Parathyroid adenoma (tissue), 2 donors: ENCODE results near the gene SRP14.

Source experiments
- H2AFZ ChIP-seq: fragments of 300-600 bp; sonication (generic); one replicate; pipeline ENCODE4 v1.7.0; 2017; ENCODE audit warnings: antibody characterized with exemption, mild to moderate bottlenecking
- H3K27ac ChIP-seq: fragments of 300-600 bp; sonication (generic); one replicate; pipeline ENCODE4 v1.7.0; 2017
- H3K27me3 ChIP-seq: fragments of 300-600 bp; sonication (generic); one replicate; pipeline ENCODE4 v1.7.0; 2017; ENCODE audit warnings: low read length; ENCODE audit not compliant: control insufficient read depth, insufficient read depth
- H3K36me3 ChIP-seq: fragments of 300-600 bp; sonication (generic); one replicate; pipeline ENCODE4 v1.7.0; 2017; ENCODE audit warnings: low read length; ENCODE audit not compliant: control insufficient read depth, insufficient read depth
- H3K4me1 ChIP-seq: fragments of 300-600 bp; sonication (generic); one replicate; pipeline ENCODE4 v1.7.0; 2017; ENCODE audit warnings: control low read depth
- H3K4me2 ChIP-seq: fragments of 300-600 bp; sonication (generic); one replicate; pipeline ENCODE4 v1.7.0; 2017; ENCODE audit warnings: low read length
- H3K4me3 ChIP-seq: fragments of 300-600 bp; sonication (generic); one replicate; pipeline ENCODE4 v1.7.0; 2017; ENCODE audit warnings: low read depth, low read length
- H3K79me2 ChIP-seq: fragments of 300-600 bp; sonication (generic); one replicate; pipeline ENCODE4 v1.7.0; 2017; ENCODE audit warnings: control low read depth
- H3K9ac ChIP-seq: fragments of 300-600 bp; sonication (generic); one replicate; pipeline ENCODE4 v1.7.0; 2017; ENCODE audit warnings: mild to moderate bottlenecking
- H3K9me3 ChIP-seq: fragments of 300-600 bp; sonication (generic); one replicate; pipeline ENCODE4 v1.7.0; 2017; ENCODE audit warnings: low read length; ENCODE audit not compliant: control insufficient read depth
- TF ChIP-seq, protein P1 (sequence below): fragments of 300-600 bp; sonication (generic); IDR thresholded peaks from one replicate; pipeline ENCODE4 v1.7.0; 2017; ENCODE audit warnings: antibody characterized with exemption, mild to moderate bottlenecking
- donor health status: primary hyperparathyroidism.

Gene SRP14

DNA sequence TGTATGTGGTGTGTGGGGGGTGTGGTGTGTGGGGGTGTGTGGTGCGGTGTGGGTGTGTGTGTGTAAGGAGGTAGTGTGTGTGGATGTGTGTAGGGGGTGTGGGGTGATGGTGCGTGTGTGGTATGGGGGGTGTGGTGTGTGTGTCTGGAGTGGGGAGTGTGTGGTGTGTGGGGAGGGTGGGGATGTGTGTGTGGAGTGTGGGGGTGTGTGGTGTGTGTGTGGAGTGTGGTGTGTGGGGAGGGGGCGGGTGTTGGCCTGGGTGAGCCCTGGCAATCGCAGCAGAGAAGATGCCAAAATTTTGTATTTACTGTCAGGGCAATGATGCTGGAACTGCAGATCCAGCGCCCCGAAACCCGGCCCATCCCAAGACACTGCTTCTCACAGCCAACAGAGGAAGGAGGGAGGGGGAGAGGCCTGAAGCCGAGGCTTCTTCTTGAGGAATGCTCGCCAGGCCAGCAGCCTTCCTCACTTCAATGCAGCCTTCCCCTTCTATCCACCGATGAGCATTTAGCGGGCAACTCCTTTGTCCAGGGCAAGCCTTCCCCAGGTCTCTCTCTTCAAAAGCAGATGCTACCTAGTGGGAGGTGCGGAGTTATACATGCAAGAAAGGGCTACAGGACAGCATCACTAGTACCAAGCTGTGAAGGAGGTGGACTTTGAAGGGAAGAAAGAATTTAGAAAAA lies 11.9 kb upstream of the SRP14 start:
- Histone ChIP-seq H3K4me1 (peaks cover 2% of the 10 kb centered on the region), H3K9ac (no peak overlapping the region), H2AFZ (no peak overlapping the region), H3K27me3 (no peaks in the 10 kb centered on the region), H3K9me3 (no peaks in the 10 kb centered on the region), H3K4me3 (no peak overlapping the region), H3K36me3 (no peaks in the 10 kb centered on the region), H3K79me2 (no peaks in the 10 kb centered on the region), H3K27ac (no peak overlapping the region), H3K4me2 (no peak overlapping the region)
- TF ChIP-seq, protein P1, sequence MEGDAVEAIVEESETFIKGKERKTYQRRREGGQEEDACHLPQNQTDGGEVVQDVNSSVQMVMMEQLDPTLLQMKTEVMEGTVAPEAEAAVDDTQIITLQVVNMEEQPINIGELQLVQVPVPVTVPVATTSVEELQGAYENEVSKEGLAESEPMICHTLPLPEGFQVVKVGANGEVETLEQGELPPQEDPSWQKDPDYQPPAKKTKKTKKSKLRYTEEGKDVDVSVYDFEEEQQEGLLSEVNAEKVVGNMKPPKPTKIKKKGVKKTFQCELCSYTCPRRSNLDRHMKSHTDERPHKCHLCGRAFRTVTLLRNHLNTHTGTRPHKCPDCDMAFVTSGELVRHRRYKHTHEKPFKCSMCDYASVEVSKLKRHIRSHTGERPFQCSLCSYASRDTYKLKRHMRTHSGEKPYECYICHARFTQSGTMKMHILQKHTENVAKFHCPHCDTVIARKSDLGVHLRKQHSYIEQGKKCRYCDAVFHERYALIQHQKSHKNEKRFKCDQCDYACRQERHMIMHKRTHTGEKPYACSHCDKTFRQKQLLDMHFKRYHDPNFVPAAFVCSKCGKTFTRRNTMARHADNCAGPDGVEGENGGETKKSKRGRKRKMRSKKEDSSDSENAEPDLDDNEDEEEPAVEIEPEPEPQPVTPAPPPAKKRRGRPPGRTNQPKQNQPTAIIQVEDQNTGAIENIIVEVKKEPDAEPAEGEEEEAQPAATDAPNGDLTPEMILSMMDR = no peak

DNA sequence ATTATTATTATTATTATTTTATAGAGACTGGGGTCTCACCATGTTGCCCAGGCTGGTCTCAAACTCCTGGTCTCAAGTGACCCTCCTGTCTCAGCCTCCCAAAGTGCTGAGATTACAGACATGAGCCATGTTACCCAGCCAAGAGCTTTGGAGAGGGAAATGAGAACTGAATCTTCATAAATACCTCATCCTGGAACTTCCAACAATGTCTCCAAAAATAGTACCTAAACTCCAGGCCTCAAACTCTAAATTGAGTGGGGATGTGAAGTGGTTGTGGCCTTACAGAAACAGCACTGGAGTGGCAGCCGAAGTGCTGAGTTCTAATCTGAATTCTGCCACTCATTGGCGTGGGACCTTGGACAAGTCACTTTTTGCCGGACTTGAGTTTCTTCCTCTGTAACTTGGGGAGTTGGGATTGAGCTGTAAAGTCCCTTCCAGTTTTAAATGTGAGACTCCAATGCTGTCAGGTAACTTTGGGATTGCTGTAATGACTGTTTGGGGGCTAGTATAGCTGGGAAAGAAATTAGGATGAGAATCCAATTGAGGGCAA lies 10.0 kb upstream of the SRP14 start:
- Histone ChIP-seq H3K4me3 (no peak overlapping the region), H3K27me3 (no peaks in the 10 kb centered on the region), H2AFZ (no peak overlapping the region), H3K4me2 (no peak overlapping the region), H3K27ac (no peak overlapping the region), H3K79me2 (no peaks in the 10 kb centered on the region), H3K4me1 (no peaks in the 10 kb centered on the region), H3K36me3 (no peaks in the 10 kb centered on the region), H3K9ac (no peak overlapping the region), H3K9me3 (no peaks in the 10 kb centered on the region)
- TF ChIP-seq, protein P1 = no peak

DNA sequence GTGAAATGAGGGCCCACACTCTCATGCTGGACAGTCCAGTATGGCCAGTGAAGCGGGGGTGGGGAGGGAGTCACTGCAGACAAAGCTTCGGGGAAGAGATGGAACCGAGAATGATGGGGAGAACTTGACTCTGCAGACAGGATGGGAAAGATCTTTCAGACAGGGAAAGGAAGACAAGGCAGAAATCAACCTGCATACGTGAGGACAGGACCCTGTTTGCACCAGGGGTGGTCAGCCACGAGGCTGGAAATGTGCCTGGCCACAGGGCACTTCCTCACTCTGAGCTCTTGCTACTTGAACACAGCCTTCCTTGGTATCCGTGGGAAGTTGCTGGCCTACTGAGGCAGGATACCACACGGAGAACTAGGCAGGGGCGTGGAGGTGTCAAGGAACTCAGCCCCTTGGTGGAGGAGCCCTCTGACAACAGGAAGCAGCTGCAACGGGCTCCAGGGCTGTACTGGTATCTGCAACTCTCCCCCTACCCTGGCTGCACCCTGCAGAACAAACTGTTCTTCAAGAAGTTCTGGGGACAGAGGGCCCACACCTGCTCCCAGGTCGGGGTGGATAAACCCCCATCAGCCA lies 9.3 kb upstream of the SRP14 start:
- no peak overlapping the region for H3K4me3 ChIP-seq
- H3K36me3 ChIP-seq = no peaks in the 10 kb centered on the region
- H2AFZ ChIP-seq = no peak overlapping the region
- no peaks in the 10 kb centered on the region for H3K4me1 ChIP-seq
- H3K9me3 ChIP-seq = no peaks in the 10 kb centered on the region
- no peak overlapping the region for H3K9ac ChIP-seq
- H3K27ac ChIP-seq = no peak overlapping the region
- no peak overlapping the region for H3K4me2 ChIP-seq
- H3K27me3 ChIP-seq = no peaks in the 10 kb centered on the region
- H3K79me2 ChIP-seq = no peaks in the 10 kb centered on the region
- TF ChIP-seq, protein P1 = no peak

DNA sequence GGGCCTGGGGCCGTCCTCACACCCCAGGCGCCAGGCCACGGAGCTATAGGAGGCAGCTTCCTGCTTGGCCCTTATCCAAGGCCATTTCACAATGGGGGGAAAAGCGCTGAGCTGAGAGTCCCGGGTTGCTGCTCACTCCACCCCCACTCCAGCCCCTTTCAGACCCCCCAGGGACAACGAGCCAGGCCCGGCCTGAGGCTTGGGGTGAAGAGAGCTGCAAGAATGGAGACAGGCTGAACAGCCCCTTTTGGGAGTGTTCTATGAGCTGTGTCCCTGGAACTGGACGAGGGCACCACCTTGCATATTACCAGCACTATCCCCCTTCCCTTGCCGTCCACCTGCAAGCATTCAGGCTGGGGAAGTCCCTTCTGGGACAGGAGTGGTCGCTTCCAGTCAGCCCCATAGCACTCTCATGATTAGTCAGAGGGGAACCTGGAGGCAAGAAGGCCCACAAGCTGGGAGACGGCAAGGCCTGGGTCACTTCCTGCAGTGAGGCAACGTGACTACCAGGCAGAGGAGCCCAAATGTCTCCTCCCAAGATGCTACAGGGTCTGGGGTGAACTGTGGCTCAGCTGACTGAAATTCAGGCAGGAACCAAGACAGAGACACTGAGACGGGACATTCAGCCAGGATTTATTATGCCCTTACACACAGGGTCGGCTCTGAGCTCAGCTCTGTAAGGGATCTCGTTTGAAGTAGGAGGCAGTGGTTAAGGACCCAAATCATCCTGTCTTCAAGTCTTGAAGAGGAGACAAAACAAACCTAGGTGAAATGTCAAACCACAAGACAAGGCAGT lies 8.6 kb upstream of the SRP14 start:
- Histone ChIP-seq H3K36me3 (no peaks in the 10 kb centered on the region), H2AFZ (no peak overlapping the region), H3K9me3 (no peaks in the 10 kb centered on the region), H3K9ac (no peak overlapping the region), H3K27me3 (no peaks in the 10 kb centered on the region), H3K4me2 (no peak overlapping the region), H3K4me3 (no peak overlapping the region), H3K4me1 (no peaks in the 10 kb centered on the region), H3K79me2 (no peaks in the 10 kb centered on the region), H3K27ac (no peak overlapping the region)
- TF ChIP-seq, protein P1 = no peak
